ENCODE data around the gene DIAPH2.

DNA sequence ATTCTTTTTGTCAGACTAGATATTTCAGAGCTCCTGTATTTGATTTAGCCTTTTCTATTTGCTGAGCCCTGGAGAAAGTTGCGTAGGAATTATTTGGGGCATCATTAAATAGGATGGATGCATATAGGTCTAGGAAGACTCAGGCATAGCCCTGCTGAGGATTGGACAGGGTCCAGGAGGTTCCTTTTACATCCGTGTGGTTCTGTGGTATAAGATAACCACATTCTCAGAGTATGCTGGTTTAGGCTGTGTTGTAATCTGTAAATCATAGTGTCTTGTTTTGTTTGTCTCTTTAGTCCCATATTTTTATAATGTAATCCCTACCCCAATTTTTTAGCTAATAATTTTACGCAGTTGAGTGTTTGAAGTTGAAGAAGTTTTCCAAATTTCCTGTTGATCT is 712.7 kb downstream of the DIAPH2 start:
- TF ChIP-seq, protein P1, sequence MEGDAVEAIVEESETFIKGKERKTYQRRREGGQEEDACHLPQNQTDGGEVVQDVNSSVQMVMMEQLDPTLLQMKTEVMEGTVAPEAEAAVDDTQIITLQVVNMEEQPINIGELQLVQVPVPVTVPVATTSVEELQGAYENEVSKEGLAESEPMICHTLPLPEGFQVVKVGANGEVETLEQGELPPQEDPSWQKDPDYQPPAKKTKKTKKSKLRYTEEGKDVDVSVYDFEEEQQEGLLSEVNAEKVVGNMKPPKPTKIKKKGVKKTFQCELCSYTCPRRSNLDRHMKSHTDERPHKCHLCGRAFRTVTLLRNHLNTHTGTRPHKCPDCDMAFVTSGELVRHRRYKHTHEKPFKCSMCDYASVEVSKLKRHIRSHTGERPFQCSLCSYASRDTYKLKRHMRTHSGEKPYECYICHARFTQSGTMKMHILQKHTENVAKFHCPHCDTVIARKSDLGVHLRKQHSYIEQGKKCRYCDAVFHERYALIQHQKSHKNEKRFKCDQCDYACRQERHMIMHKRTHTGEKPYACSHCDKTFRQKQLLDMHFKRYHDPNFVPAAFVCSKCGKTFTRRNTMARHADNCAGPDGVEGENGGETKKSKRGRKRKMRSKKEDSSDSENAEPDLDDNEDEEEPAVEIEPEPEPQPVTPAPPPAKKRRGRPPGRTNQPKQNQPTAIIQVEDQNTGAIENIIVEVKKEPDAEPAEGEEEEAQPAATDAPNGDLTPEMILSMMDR (conservative IDR thresholded peaks at IDR 0.05 in 1 of 2, IDR thresholded peaks at IDR 0.05 in 1 of 2; ENCODE audit: low read depth in 1 of 2, low read length in 2 of 2) = no peak
- TF ChIP-seq EZH2 (IDR thresholded peaks at IDR 0.05; ENCODE audit: low read length, missing control alignments) = no peak

All from fibroblast of lung (primary cell).